ENCODE measurements around the gene ETV1.

Gene ETV1

GRCh38 chr7:13933091-13933490 lies 56.4 kb downstream of the ETV1 start:
- H3K4me3 ChIP-seq (ENCODE audit: low read length) = no peak overlapping the region
- no peak overlapping the region for H3K27ac ChIP-seq (ENCODE audit: low read length)
- H3K9ac ChIP-seq (ENCODE audit: low read length) = no peak overlapping the region
- no peaks in the 10 kb centered on the region for H3K79me2 ChIP-seq (ENCODE audit: low read length)
- H3K4me1 ChIP-seq (ENCODE audit: low read length) = no peaks in the 10 kb centered on the region
- H3K27me3 ChIP-seq (replicated peaks; ENCODE audit: insufficient read depth, low read length) = no peaks in the 10 kb centered on the region
- no peaks in the 10 kb centered on the region for H3K36me3 ChIP-seq (replicated peaks; ENCODE audit: insufficient read depth, low read length)
- no peaks in the 10 kb centered on the region for H3K9me2 ChIP-seq (replicated peaks; ENCODE audit: insufficient read depth, low read length)
- H3K4me2 ChIP-seq (ENCODE audit: low read depth, low read length) = no peak overlapping the region
- H3K9me3 ChIP-seq (replicated peaks; ENCODE audit: insufficient read depth, low read length) = no peaks in the 10 kb centered on the region
- no peak overlapping the region for H2AFZ ChIP-seq (ENCODE audit: low read length)
- no peak for TF ChIP-seq CTCF (IDR thresholded peaks at IDR 0.05; ENCODE audit: low read length)
- no peak for TF ChIP-seq EZH2phosphoT487 (IDR thresholded peaks at IDR 0.05; ENCODE audit: low read length)
- no peak for TF ChIP-seq EZH2 (optimal IDR thresholded peaks at IDR 0.05; ENCODE audit: low read depth, low read length)
- no peaks in the 10 kb centered on the region for H3F3A ChIP-seq (ENCODE audit: insufficient read depth, low read length)
- H4K20me1 ChIP-seq (ENCODE audit: insufficient read depth, low read length) = no peaks in the 10 kb centered on the region
- DNase-seq = no peak

DNA sequence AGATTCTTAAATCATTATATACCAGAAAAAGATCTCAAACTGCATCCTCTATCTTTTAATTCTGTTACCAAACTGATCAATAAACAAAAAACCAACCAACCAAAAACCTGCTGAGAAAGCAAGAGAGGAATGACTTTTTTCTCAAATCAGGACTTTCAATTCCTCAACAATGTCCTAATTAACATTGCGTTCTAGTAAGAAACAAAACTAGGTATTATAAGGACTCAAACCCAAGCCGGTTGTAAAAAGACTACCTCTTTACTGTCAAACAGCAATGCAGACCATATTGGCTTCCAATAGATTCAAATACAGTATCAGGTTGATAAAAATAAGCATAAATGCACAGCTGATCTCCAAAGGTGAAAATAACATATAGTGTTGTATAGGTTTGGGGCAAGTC lies 57.3 kb downstream of the ETV1 start:
- Histone ChIP-seq H3K9me2 (replicated peaks; ENCODE audit: insufficient read depth, low read length) (no peaks in the 10 kb centered on the region), H3K9me3 (replicated peaks; ENCODE audit: insufficient read depth, low read length) (no peaks in the 10 kb centered on the region), H3K79me2 (ENCODE audit: low read length) (no peaks in the 10 kb centered on the region), H4K20me1 (ENCODE audit: insufficient read depth, low read length) (no peaks in the 10 kb centered on the region), H3F3A (ENCODE audit: insufficient read depth, low read length) (no peaks in the 10 kb centered on the region), H3K4me1 (ENCODE audit: low read length) (no peaks in the 10 kb centered on the region), H3K9ac (ENCODE audit: low read length) (no peak overlapping the region), H3K36me3 (replicated peaks; ENCODE audit: insufficient read depth, low read length) (no peaks in the 10 kb centered on the region), H3K27ac (ENCODE audit: low read length) (no peak overlapping the region), H2AFZ (ENCODE audit: low read length) (no peak overlapping the region), H3K4me3 (ENCODE audit: low read length) (no peak overlapping the region), H3K4me2 (ENCODE audit: low read depth, low read length) (no peak overlapping the region), H3K27me3 (replicated peaks; ENCODE audit: insufficient read depth, low read length) (no peaks in the 10 kb centered on the region)
- DNase-seq = no peak
- no peak for TF ChIP-seq CTCF (IDR thresholded peaks at IDR 0.05; ENCODE audit: low read length)
- no peak for TF ChIP-seq EZH2 (optimal IDR thresholded peaks at IDR 0.05; ENCODE audit: low read depth, low read length)
- TF ChIP-seq EZH2phosphoT487 (IDR thresholded peaks at IDR 0.05; ENCODE audit: low read length) = no peak

DNA sequence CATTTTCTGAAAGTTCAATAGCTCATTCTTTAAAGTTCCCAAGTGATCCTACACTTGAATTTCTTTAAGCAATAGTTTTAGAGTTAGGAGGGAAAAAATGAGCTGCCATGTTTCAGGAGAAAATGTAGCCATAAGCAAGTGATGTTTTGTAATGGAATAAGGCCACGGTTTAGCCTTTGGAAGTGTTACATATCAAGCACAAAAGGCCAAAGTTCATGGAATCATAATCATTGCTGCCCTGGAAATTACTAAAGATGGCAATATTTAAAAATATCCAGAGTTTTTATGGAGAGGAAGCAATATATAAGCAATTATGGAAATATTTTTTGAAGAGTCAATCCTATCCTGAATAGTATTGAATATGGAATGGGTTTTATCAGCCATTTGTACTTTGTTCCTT lies 68.4 kb downstream of the ETV1 start:
- no peak overlapping the region for H2AFZ ChIP-seq (ENCODE audit: low read length)
- H3K27me3 ChIP-seq (replicated peaks; ENCODE audit: insufficient read depth, low read length) = no peaks in the 10 kb centered on the region
- H3K4me1 ChIP-seq (ENCODE audit: low read length) = no peaks in the 10 kb centered on the region
- H3K4me2 ChIP-seq (ENCODE audit: low read depth, low read length) = no peak overlapping the region
- no peaks in the 10 kb centered on the region for H3K9me2 ChIP-seq (replicated peaks; ENCODE audit: insufficient read depth, low read length)
- no peaks in the 10 kb centered on the region for H3F3A ChIP-seq (ENCODE audit: insufficient read depth, low read length)
- H4K20me1 ChIP-seq (ENCODE audit: insufficient read depth, low read length) = no peaks in the 10 kb centered on the region
- no peak overlapping the region for H3K4me3 ChIP-seq (ENCODE audit: low read length)
- H3K36me3 ChIP-seq (replicated peaks; ENCODE audit: insufficient read depth, low read length) = no peaks in the 10 kb centered on the region
- H3K9me3 ChIP-seq (replicated peaks; ENCODE audit: insufficient read depth, low read length) = no peaks in the 10 kb centered on the region
- no peak overlapping the region for H3K27ac ChIP-seq (ENCODE audit: low read length)
- no peaks in the 10 kb centered on the region for H3K79me2 ChIP-seq (ENCODE audit: low read length)
- no peak overlapping the region for H3K9ac ChIP-seq (ENCODE audit: low read length)
- no peak for DNase-seq
- no peak for TF ChIP-seq CTCF (IDR thresholded peaks at IDR 0.05; ENCODE audit: low read length)

All from MM.1S (cell line).